ENCODE measurements around the gene LY6G5B. TPM values are rescaled to one million over a fixed set of nuclear protein-coding genes. Genes with fewer than 3 reads are reported as not detected.
A peak's percentile ranks its signal among the peaks of the same experiment; 100 is the strongest.

LY6G5B gene
- total RNA-seq, 2 experiments from 2014 or later, result 16.1 to 25.0 TPM

DNA sequence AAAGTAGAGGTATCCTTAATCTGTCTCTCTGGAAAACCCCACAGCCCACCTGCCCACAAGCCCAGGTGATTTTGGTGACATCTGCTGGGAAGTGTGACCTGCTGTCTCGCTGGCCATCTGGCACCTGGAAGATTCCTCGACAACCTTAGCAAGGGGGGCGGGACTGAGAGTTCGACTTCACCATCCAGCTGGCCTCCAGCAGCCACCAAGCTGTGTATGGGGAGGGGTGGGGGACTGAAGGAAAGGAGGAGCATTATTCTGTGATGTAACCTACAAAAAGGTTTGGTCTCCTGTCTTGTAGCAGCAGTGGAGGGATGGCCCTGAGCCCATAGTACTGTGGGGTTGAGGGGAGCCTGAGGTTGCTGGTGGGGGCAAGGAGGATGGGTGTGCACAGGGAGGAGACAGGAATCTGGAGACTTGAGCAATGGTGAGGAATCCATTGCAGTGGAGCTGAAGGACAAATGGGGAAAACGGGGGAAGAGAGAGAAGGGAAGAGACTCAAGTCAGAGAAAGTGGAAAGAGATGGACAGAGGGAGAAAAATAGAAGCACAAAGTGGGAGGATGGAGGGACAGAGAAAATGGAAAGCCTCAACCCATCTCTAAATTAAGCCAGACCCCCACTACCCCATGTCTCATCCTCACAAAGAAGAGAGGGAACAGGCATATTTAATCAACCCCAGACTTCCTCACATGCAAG, 40.9 kb downstream of the LY6G5B start:
- Mint-ChIP-seq H3K27me3 (peaks cover 7% of the 10 kb centered on the region), H3K4me3 (no peak overlapping the region), H3K9me3 (ENCODE audit: low read depth) (no peaks in the 10 kb centered on the region), H3K4me1 (peaks cover 16% of the 10 kb centered on the region), H3K36me3 (no peaks in the 10 kb centered on the region), H3K27ac (no peak overlapping the region)
- CTCF ChIA-PET, result interaction anchor here (0.9 to 1.3 kb wide), 2 partner anchors 19 kb away, joined by 3 to 5 read pairs; no protein-coding TSS in a partner anchor
- DNase-seq (no peak), ATAC-seq (no peak)

DNA sequence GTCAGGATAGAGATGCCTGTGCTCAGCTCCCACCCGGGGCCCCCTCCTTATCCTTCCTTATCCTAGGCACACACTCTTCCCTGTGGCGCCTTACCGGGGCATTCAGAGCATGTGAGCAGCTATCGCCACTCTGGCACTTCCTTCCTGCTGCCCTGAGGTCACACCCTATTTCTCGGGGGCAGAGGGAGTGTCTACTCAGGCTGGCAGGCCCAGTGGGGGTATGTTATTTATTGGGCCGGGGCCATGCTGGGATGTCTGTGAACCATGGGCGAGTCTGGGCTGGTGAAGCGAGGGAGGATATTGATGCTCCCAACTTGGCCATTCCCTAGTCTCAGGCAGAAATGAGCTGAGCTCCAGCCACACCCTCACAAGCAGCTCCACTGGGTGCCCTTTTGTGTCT, 41.5 kb downstream of the LY6G5B start:
- no peak for DNase-seq
- peaks cover 7% of the 10 kb centered on the region for H3K27me3 Mint-ChIP-seq
- H3K4me3 Mint-ChIP-seq, result no peak overlapping the region
- H3K27ac Mint-ChIP-seq, result no peak overlapping the region
- no peaks in the 10 kb centered on the region for H3K9me3 Mint-ChIP-seq (ENCODE audit: low read depth)
- peak; percentile 63 for ATAC-seq
- CTCF ChIA-PET, result interaction anchor here (0.9 to 1.3 kb wide), 2 partner anchors 19 kb away, joined by 3 to 5 read pairs; no protein-coding TSS in a partner anchor
- peaks cover 16% of the 10 kb centered on the region for H3K4me1 Mint-ChIP-seq
- H3K36me3 Mint-ChIP-seq, result no peaks in the 10 kb centered on the region

DNA sequence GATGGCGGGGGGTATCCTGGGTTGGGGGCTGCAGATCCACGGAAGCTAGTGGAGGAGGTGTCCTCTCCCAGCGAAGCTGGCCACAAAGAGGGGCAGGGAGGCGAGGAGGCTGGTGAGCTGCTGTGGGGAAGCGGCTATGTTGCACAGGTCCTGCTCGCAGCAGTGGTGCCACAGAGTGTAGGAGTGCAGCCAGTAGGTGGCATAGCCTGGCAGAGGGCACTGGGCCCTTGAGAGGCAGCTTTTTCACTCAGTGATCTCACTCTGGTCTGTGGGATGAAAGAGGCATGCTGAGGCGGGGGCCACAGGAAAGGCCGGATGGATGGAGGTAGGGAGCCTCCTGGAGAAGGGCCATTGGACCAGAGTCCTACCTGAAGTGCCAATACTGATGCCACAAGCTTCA, 42.5 kb downstream of the LY6G5B start:
- ATAC-seq (peak; percentile 37), DNase-seq (no peak)
- peaks cover 7% of the 10 kb centered on the region for H3K27me3 Mint-ChIP-seq
- no peaks in the 10 kb centered on the region for H3K9me3 Mint-ChIP-seq (ENCODE audit: low read depth)
- H3K36me3 Mint-ChIP-seq, result no peaks in the 10 kb centered on the region
- no peak overlapping the region for H3K27ac Mint-ChIP-seq
- no peak overlapping the region for H3K4me3 Mint-ChIP-seq
- CTCF ChIA-PET, result interaction anchor here (0.5 to 1.0 kb wide), 2 partner anchors 28 to 58 kb away, joined by 3 read pairs; no protein-coding TSS in a partner anchor
- peaks cover 16% of the 10 kb centered on the region for H3K4me1 Mint-ChIP-seq

DNA sequence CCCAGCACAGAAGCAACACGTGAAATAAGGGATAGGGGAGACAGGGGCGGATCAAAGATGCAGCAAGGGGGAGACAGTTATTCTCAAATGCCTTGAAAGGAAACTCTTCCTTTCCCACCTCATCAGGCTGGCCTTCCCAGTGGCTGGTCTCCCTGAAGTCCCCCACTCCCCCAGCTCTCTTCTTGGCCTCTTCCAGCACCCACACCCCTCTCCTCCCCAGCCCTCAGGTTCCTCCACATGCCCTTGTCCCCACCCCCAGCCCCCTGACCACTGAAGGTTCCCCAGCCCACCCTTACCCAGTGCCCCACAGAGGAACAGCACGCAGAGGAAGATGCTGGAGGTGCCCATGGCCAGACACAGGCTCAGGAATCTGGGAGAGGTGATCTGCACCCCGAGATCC, 43.7 kb downstream of the LY6G5B start:
- Mint-ChIP-seq H3K4me3 (no peak overlapping the region), H3K27me3 (peaks cover 7% of the 10 kb centered on the region), H3K9me3 (ENCODE audit: low read depth) (no peaks in the 10 kb centered on the region), H3K27ac (no peak overlapping the region), H3K4me1 (peaks cover 16% of the 10 kb centered on the region), H3K36me3 (no peaks in the 10 kb centered on the region)
- CTCF ChIA-PET, result interaction anchor here (0.9 kb wide), 1 partner anchor 12 kb away, joined by 3 read pairs; no protein-coding TSS in a partner anchor
- ATAC-seq, result no peak
- no peak for DNase-seq

DNA sequence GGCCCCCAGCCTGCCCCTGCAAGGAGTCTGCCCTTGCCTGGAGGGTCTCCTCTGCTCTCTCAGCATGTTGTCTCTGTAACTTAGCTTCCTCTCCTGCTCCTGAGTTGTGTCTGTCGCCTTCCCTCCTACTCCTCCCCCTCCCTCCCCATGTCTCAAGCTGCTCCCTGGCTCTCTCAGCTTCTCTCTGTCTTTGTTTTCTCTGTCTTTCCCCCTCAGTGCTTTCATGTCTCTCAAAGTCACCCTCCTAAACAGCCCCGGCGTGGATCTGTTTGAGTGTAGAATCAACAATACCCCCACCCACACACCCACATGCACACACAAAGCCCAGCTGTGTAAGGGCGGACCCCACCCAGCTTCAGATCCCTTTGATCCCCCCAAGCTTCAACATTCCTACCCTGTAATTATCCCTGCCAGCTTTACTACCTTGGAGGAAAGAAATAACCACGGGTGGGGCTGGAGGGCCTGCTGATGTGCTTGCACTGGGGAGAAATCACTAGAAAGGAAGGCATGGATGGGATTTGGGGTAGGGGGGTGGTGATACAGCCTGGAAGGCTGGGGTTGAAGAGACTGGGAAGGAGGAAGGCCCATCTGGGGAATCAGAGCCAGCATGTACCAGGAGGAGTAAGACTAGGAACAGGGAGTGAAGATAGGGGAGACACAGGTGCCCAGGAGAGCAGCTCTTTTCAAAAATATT, 44.4 kb downstream of the LY6G5B start:
- H3K27ac Mint-ChIP-seq, result no peak overlapping the region
- ATAC-seq, result no peak
- no peak for DNase-seq

DNA sequence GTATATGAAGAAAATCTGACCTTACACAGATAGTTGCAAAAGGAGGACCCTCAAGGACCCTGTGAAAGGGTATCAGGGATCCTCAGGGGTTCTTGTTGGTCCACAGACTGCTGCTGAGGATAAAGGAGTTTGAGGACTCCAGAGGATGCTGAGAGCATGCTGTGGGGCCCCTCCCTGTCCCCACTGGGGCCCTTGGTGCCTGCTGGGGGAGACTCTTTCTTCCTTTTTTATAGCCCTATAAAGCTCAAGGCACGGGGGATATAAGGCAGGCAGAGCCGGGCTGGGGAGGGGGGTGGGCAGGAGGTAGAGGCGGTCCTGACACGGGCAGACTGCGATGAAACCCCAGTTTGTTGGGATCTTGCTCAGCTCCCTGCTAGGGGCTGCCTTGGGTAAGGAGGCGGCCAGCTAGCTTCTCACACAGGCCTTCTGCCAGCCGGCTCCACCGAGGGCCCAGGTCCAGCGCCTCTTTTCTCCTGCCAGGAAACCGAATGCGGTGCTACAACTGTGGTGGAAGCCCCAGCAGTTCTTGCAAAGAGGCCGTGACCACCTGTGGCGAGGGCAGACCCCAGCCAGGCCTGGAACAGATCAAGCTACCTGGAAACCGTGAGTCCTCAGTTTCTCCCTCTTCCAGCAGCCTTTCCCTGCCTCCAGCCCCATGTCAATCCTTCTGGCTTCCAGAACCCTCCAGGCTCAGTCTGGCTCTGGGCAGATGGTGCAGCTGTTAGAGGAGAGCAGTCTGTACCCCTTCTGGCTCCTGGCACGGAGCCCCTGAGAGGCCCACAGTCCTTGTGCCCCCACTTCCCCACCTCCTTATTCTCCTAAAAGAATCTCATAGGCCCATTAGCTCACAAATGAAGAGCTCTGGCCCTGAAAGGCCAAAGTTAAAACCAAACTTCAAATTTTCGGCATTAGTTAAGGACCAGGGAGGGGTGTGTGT, 45.5 kb downstream of the LY6G5B start, which contains the start of gene LY6G6D:
LY6G6D (plus strand) TSS at position 327 of the 937 bp plus-strand sequence; CDS start at position 335, 8 bp downstream.
- DNase-seq (no peak), ATAC-seq (no peak)
- Mint-ChIP-seq H3K27ac (no peak within 1 kb of the TSS), H3K4me3 (no peak within 1 kb of the TSS), H3K27me3 (peaks cover 9% of the 10 kb centered on the region), H3K9me3 (ENCODE audit: low read depth) (no peaks in the 10 kb centered on the region), H3K4me1 (peaks cover 14% of the 10 kb centered on the region), H3K36me3 (no peaks in the 10 kb centered on the region)
- CTCF ChIA-PET, result interaction anchor here (0.9 to 1.4 kb wide), 5 partner anchors 8 to 107 kb away, joined by 3 to 4 read pairs (median 3); partner anchors contain the start of genes MPIG6B and MSH5

More for the DNA sequence above, 44.4 kb downstream of the LY6G5B start:
- CTCF ChIA-PET, result interaction anchor here (0.9 to 1.4 kb wide), 6 partner anchors 9 to 108 kb away, joined by 3 to 4 read pairs (median 4); partner anchors contain the start of genes ABHD16A, MPIG6B and MSH5
- Mint-ChIP-seq H3K4me3 (no peak overlapping the region), H3K4me1 (peaks cover 16% of the 10 kb centered on the region), H3K9me3 (ENCODE audit: low read depth) (no peaks in the 10 kb centered on the region), H3K36me3 (no peaks in the 10 kb centered on the region), H3K27me3 (peaks cover 7% of the 10 kb centered on the region)

DNA sequence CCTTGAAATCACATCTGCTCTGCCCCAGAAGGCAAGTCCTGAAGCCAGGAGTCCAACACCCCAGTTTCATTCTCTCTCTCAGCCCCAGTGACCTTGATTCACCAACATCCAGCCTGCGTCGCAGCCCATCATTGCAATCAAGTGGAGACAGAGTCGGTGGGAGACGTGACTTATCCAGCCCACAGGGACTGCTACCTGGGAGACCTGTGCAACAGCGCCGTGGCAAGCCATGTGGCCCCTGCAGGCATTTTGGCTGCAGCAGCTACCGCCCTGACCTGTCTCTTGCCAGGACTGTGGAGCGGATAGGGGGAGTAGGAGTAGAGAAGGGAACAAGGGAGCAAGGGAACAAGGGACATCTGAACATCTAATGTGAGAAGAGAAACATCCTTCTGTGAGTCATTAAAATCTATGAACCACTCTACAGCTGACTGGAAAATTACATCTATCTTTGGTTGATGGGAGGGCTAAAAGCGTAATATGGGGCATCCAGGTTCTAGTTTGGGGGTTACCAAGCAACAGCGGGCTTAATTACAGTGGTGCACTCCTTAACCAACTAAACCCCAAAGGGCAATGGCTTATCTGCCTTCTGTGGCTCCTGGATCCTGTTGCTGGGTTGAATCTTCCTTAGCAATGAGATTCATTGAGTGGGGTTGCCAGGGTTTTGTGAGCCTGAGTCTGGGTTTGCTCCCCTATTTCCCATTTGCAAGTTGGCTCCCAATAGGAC, 47.9 kb downstream of the LY6G5B start:
- ATAC-seq, result no peak
- DNase-seq, result no peak
- Mint-ChIP-seq H3K27me3 (peaks cover 10% of the 10 kb centered on the region), H3K9me3 (ENCODE audit: low read depth) (no peaks in the 10 kb centered on the region), H3K27ac (no peak overlapping the region), H3K36me3 (no peaks in the 10 kb centered on the region), H3K4me1 (peaks cover 3% of the 10 kb centered on the region), H3K4me3 (no peak overlapping the region)
- CTCF ChIA-PET, result interaction anchor here (1.5 kb wide), 2 partner anchors 10 to 113 kb away, joined by 3 read pairs; no protein-coding TSS in a partner anchor

DNA sequence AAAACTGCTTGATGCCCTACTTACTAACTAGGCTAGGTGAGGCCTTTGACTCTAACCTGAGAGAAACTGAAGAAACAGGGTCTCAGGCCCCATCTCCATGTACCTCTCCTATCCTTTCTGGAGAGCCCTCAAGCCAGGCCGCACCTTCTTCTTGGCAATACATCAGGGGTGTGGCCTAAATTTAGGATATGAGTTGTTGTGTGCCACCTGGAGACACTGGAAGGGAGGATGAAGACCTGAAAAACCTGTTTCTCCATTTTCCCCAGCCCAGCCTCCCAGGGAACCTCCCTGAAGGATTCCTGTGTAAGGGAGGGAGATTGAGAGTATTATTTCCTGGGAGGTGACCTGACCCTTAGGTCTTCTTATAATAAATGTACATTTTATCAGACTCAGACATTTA, 48.5 kb downstream of the LY6G5B start:
- no peaks in the 10 kb centered on the region for H3K9me3 Mint-ChIP-seq (ENCODE audit: low read depth)
- peaks cover 8% of the 10 kb centered on the region for H3K27me3 Mint-ChIP-seq
- no peak overlapping the region for H3K27ac Mint-ChIP-seq
- DNase-seq, result no peak
- peaks cover 5% of the 10 kb centered on the region for H3K4me1 Mint-ChIP-seq
- CTCF ChIA-PET, result interaction anchor here (1.5 kb wide), 1 partner anchor 9 kb away, joined by 3 read pairs; no protein-coding TSS in a partner anchor
- no peak overlapping the region for H3K4me3 Mint-ChIP-seq
- ATAC-seq, result no peak
- no peaks in the 10 kb centered on the region for H3K36me3 Mint-ChIP-seq

DNA sequence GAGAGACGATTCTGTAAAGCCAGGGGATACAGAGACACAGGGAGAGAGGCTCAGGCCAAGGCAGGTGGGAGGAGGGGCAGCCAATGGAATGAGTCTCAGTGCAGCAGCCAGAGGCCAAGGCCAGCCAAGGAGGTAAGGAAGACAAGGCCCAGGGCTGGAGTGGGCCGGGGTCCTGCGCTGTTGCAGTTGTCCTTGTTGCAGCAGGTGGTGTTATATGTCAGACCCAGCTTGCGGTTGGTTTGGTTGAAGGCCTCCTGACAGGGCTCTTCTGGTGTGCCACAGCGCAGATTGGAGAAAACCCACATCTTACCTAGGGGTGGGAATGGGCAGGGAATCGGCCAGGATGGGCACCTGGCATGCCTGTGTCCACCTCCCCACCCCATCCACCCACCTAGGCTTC, 49.2 kb downstream of the LY6G5B start:
- CTCF ChIA-PET, result interaction anchor here (1.0 to 1.5 kb wide), 2 partner anchors 8 to 51 kb away, joined by 3 read pairs; no protein-coding TSS in a partner anchor
- Mint-ChIP-seq H3K36me3 (no peaks in the 10 kb centered on the region), H3K27ac (no peak overlapping the region), H3K4me3 (no peak overlapping the region), H3K9me3 (ENCODE audit: low read depth) (no peaks in the 10 kb centered on the region), H3K4me1 (peaks cover 9% of the 10 kb centered on the region), H3K27me3 (peaks cover 7% of the 10 kb centered on the region)
- ATAC-seq, result no peak
- no peak for DNase-seq

DNA sequence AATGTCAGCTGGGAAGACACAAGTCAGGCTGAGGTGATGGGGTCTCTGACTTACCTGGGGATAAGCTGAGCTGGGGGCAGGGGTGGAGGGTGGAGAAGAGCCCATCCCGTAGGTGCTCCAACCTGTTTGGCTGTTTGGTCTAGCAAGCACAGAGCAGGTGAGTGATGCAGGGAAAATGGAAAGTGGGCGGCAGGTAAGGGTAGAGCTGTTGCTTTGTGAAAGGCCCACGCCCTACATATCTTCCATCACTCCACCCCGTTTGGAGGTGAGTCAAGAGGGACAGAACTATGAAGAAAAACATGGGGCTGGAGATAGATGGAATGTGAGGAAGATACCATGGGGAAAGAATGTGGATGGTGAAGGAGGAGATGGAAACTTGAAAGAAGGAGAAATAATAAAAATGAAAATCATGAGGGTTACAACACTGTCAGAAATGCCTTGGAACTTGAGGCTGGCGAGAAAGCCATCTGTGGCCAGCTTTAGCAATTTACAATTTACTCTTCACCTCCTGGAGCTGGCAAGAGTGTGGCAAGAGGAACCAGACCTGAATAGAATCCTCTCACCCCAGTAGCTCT, 50.5 kb downstream of the LY6G5B start:
- no peak for DNase-seq
- Mint-ChIP-seq H3K27me3 (peaks cover 3% of the 10 kb centered on the region), H3K4me3 (no peak overlapping the region), H3K27ac (no peak overlapping the region), H3K4me1 (peaks cover 13% of the 10 kb centered on the region), H3K9me3 (ENCODE audit: low read depth) (no peaks in the 10 kb centered on the region), H3K36me3 (no peaks in the 10 kb centered on the region)
- CTCF ChIA-PET, result interaction anchor here (0.9 kb wide), 1 partner anchor 71 kb away, joined by 3 read pairs; no protein-coding TSS in a partner anchor
- no peak for ATAC-seq

DNA sequence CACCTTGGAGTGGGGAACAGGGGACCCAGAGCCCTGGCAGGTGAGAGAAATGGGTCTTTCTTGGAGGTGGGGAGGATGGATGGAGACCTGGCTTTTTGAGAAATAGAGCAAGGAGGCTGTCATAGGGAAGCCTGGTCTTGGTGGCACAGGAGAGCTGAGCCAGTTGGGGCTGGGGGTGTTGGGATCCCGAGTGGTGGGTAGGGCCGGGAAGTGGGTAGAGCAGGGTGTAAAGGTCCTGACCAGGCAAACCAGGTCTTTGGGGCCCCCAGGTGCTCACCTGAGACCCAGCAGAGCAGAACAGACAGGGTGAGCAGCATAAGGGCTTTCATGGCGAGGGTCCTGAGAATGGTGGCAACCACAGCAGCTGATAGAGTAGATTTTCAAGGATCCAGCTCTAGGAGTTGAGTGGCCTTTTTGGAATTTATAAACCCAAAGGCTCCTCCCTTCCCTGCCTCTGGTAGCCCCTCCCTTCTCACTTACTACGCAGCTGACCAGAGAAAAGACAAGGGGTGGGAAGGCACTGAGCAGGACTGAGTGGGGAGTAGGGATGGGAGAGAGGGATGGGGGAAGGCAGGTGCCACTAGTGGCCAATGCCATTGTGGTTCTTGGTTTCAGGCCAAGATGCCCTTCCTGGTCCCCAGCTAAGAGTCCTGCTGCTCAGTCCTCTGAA, 51.7 kb downstream of the LY6G5B start, which contains the start of gene LY6G6C:
LY6G6C (minus strand) TSS at position 396 of the 670 bp plus-strand sequence; CDS start at position 329, 67 bp downstream.
- DNase-seq, result no peak
- H3K4me1 Mint-ChIP-seq, result peaks cover 23% of the 10 kb centered on the region
- no peaks in the 10 kb centered on the region for H3K9me3 Mint-ChIP-seq (ENCODE audit: low read depth)
- H3K27ac Mint-ChIP-seq, result no peak within 1 kb of the TSS
- no peak within 1 kb of the TSS for H3K4me3 Mint-ChIP-seq
- CTCF ChIA-PET, result interaction anchor here (2.2 kb wide), 1 partner anchor 17 kb away, joined by 8 read pairs; no protein-coding TSS in a partner anchor
- H3K36me3 Mint-ChIP-seq, result no peaks in the 10 kb centered on the region
- ATAC-seq, result no peak
- peaks cover 3% of the 10 kb centered on the region for H3K27me3 Mint-ChIP-seq

Data from activated CD8-positive, alpha-beta memory T cell treated with anti-CD3 and anti-CD28 coated beads, Interleukin-2, amount 10 ng/mL, durations not matched to agents 7 days and 5 days (primary cell).